Activated T-helper 2 cell treated with anti-CD3 and anti-CD28 coated beads, Interferon-gamma antibody, Interleukin-2, Interleukin-4, amounts not matched to agents 10 μg/mL and 5 μg/mL and 100 μg/mL, durations not matched to agents 14 hours and 24 hours and 36 hours (primary cell): ENCODE measurements around the gene HOXD4. TPM values are rescaled to one million over a fixed set of nuclear protein-coding genes. Genes with fewer than 3 reads are reported as not detected.

ENCODE experiments used
- DNase-seq: peaks from one replicate; pipeline ENCODE4 v3.0.0; 2021; ENCODE audit warnings: low spot score
- H3K27ac Mint-ChIP-seq: one replicate; pipeline ENCODE4 v1.8.0; 2021; ENCODE audit warnings: mixed read lengths
- H3K27me3 Mint-ChIP-seq: one replicate; pipeline ENCODE4 v1.8.0; 2021; ENCODE audit warnings: low read depth, mixed read lengths
- H3K36me3 Mint-ChIP-seq: one replicate; pipeline ENCODE4 v1.8.0; 2021; ENCODE audit warnings: low read depth, mixed read lengths
- H3K4me1 Mint-ChIP-seq: one replicate; pipeline ENCODE4 v1.8.0; 2021; ENCODE audit warnings: low read depth, mixed read lengths
- H3K4me3 Mint-ChIP-seq: one replicate; pipeline ENCODE4 v1.8.0; 2021; ENCODE audit warnings: low read depth, mild to moderate bottlenecking, moderate library complexity, mixed read lengths
- H3K9me3 Mint-ChIP-seq: one replicate; pipeline ENCODE4 v1.8.0; 2021; ENCODE audit warnings: mixed read lengths
- intact Hi-C: fragments of 100-400 bp; cut with micrococcal nuclease; formaldehyde crosslinking; loops from one replicate; pipeline ENCODE4 v1.15.1; 2023
- total RNA-seq: library from RNA; stranded (reverse); gene quantifications from 2 replicates; pipeline ENCODE4 v1.2.3, GENCODE V29; 2022

Gene HOXD4
- total RNA-seq, 1 donor from 2014 or later, result not detected

- H3K36me3 Mint-ChIP-seq, result no peaks in the 10 kb centered on the region
- H3K27me3 Mint-ChIP-seq, result peaks cover 70% of the 10 kb centered on the region
- intact Hi-C loops, result loop anchor here (2.0 to 10.0 kb wide), 5 partner anchors 512 to 1792 kb away; partner anchors contain the start of gene SP9
- peak overlapping the region; percentile 26 for H3K27ac Mint-ChIP-seq
- H3K9me3 Mint-ChIP-seq, result no peaks in the 10 kb centered on the region
- no peak for DNase-seq
- no peak overlapping the region for H3K4me3 Mint-ChIP-seq
- peaks cover 8% of the 10 kb centered on the region for H3K4me1 Mint-ChIP-seq
Measured at GRCh38 chr2:176126929-176127773, 24.2 kb upstream of the HOXD4 start.

- H3K4me3 Mint-ChIP-seq, result no peak overlapping the region
- H3K27ac Mint-ChIP-seq, result no peak overlapping the region
- intact Hi-C loops, result loop anchor here (2.0 to 10.0 kb wide), 6 partner anchors 17 to 1793 kb away; partner anchors contain the start of gene SP9
Measured at GRCh38 chr2:176127774-176128072, 23.6 kb upstream of the HOXD4 start.

DNA sequence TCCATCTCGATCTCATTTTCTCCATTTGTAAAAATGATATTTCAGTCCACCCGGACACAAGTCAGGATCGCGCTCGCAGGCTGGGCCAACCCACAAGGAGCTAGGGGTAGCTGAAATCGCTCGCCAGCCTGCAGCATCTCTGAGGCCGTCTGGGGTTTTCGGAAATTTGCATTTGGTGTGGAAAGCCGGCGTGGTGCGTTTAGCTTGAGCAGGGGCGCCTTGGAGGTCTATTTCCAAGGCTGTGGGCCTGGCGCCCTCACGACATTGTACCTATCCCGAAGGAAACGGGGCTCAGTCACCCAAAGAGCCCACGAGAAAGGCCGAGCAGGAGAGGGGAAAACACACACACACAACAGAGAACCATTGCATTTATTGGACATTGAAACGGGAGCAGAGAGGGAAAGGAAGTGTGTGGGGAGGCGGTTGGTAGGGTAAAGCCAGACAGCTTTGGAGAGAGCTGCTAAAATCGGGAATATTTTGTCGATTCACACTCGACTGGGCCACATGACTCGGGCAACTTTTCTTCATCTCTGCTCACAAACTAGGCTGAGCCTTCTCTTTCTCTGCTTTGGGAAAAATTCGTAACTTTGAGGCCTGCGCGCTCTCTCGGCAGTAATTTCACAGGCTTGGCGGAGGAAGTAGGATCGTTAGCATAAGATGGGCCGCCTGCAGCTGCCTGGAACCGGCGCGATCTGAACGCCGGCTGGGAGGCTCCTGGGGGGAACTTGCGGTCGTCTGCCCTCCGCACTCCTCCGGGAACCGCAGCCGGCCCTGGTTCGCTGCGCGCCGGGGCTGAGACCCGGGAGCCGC lies 23.0 kb upstream of the HOXD4 start:
- no peaks in the 10 kb centered on the region for H3K9me3 Mint-ChIP-seq
- H3K27ac Mint-ChIP-seq, result peak overlapping the region; percentile 63
- peaks cover 12% of the 10 kb centered on the region for H3K4me1 Mint-ChIP-seq
- intact Hi-C loops, result loop anchor here (2.0 to 10.0 kb wide), 4 partner anchors 18 to 1794 kb away; partner anchors contain the start of gene SP9
- no peaks in the 10 kb centered on the region for H3K36me3 Mint-ChIP-seq
- H3K27me3 Mint-ChIP-seq, result peaks cover 79% of the 10 kb centered on the region
- DNase-seq, result no peak
- no peak overlapping the region for H3K4me3 Mint-ChIP-seq

More at GRCh38 chr2:176127774-176128072, 23.6 kb upstream of the HOXD4 start:
- Mint-ChIP-seq H3K9me3 (no peaks in the 10 kb centered on the region), H3K4me1 (peaks cover 12% of the 10 kb centered on the region), H3K27me3 (peaks cover 72% of the 10 kb centered on the region), H3K36me3 (no peaks in the 10 kb centered on the region)
- no peak for DNase-seq

DNA sequence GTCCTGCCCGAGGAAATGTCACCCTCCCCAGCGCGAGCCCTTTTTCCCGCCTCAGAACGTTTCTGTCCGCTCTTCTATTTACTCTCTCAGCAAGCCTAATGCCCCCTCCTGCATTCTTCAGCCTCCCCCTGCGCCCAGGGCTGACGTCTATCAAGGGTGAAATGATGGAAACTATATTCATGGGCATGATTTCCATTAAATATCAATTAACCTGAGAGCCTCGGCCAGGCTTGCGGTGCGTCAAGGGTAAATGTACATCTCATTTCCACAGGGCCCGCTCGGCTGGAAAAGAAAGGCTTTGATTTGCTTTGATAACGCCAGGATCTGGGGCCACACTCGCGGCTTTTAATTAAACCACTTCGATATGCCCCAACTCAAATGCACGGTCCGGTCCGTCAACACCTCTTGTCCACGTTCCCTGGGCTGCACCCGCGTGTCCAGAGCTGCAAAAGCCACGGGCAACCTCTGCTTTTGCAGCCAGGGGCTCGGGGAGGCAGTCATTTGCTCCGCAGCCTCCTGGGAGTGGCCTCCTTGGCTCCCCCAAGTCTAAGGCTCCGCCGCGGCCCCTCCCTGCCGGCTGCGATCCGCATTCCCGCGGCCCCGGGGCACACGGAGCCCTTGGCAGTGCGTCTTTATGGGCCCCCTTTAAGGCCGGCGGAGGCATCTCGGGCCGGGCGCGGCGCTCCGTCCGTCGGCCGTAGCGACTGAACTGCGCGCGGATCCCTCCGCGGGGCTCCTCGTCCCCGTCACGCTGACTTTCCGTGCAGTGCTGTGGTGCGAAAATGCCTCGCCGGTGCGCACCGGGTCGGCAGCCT lies 22.2 kb upstream of the HOXD4 start, which contains the start of gene HOXD8:
HOXD8 (plus strand) TSS at position 724 of the 815 bp plus-strand sequence. CDS start 662 bp downstream, outside the sequence.
- intact Hi-C loops, result loop anchor here (2.0 to 10.0 kb wide), 4 partner anchors 18 to 1794 kb away; partner anchors contain the start of gene SP9
- Mint-ChIP-seq H3K9me3 (no peaks in the 10 kb centered on the region), H3K4me1 (peaks cover 12% of the 10 kb centered on the region), H3K36me3 (no peaks in the 10 kb centered on the region), H3K4me3 (no peak within 1 kb of the TSS), H3K27me3 (peaks cover 79% of the 10 kb centered on the region), H3K27ac (peak within 1 kb of the TSS; percentile 63)
- DNase-seq, result no peak

- Mint-ChIP-seq H3K27me3 (peaks cover 79% of the 10 kb centered on the region), H3K4me1 (peaks cover 12% of the 10 kb centered on the region), H3K4me3 (no peak overlapping the region), H3K27ac (no peak overlapping the region), H3K36me3 (no peaks in the 10 kb centered on the region), H3K9me3 (no peaks in the 10 kb centered on the region)
- DNase-seq, result no peak
- intact Hi-C loops, result loop anchor here (1.0 to 10.0 kb wide), 7 partner anchors 10 to 1795 kb away; partner anchors contain the start of genes HOXD12 and SP9
Measured at GRCh38 chr2:176129813-176130146, 21.6 kb upstream of the HOXD4 start.

GRCh38 chr2:176130147-176130956 lies 21.0 kb upstream of the HOXD4 start:
- DNase-seq, result no peak
- no peaks in the 10 kb centered on the region for H3K9me3 Mint-ChIP-seq
- peaks cover 12% of the 10 kb centered on the region for H3K4me1 Mint-ChIP-seq
- H3K27me3 Mint-ChIP-seq, result peaks cover 81% of the 10 kb centered on the region
- intact Hi-C loops, result loop anchor here (1.0 to 5.0 kb wide), 3 partner anchors 9 to 54 kb away; partner anchors contain the start of gene HOXD12
- no peak overlapping the region for H3K27ac Mint-ChIP-seq
- H3K36me3 Mint-ChIP-seq, result no peaks in the 10 kb centered on the region
- H3K4me3 Mint-ChIP-seq, result no peak overlapping the region

- DNase-seq, result no peak
- intact Hi-C loops, result loop anchor here (1.0 to 5.0 kb wide), 3 partner anchors 8 to 54 kb away; partner anchors contain the start of gene HOXD12
- Mint-ChIP-seq H3K27ac (no peak overlapping the region), H3K9me3 (no peaks in the 10 kb centered on the region), H3K4me1 (peaks cover 18% of the 10 kb centered on the region), H3K36me3 (no peaks in the 10 kb centered on the region), H3K4me3 (no peak overlapping the region), H3K27me3 (peaks cover 81% of the 10 kb centered on the region)
Measured at GRCh38 chr2:176130957-176131847, 20.1 kb upstream of the HOXD4 start.

DNA sequence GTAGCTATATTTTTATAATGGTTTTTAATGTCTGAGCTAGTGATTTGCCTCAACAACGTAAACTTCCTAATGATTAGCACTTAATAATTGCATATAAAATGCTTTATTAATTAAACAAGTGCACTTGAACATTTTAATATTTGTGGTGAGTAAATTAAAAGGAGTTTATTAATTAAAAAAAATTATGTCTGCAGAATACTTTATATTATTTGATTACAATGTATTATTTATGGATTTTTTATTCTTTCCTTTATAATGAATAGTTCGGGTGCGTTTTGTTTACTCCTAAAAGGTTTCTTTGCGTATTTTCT lies 19.5 kb upstream of the HOXD4 start:
- Mint-ChIP-seq H3K4me3 (no peak overlapping the region), H3K9me3 (no peaks in the 10 kb centered on the region), H3K27me3 (peaks cover 78% of the 10 kb centered on the region), H3K4me1 (peaks cover 18% of the 10 kb centered on the region), H3K36me3 (no peaks in the 10 kb centered on the region), H3K27ac (no peak overlapping the region)
- no peak for DNase-seq
- intact Hi-C loops, result loop anchor here (2.0 to 5.0 kb wide), 2 partner anchors 35 to 55 kb away; partner anchors contain the start of gene HOXD12

GRCh38 chr2:176132205-176133171 lies 18.9 kb upstream of the HOXD4 start:
- H3K36me3 Mint-ChIP-seq, result no peaks in the 10 kb centered on the region
- no peak for DNase-seq
- peak overlapping the region; percentile 56 for H3K4me3 Mint-ChIP-seq
- intact Hi-C loops, result loop anchor here (5.0 kb wide), 1 partner anchor 35 kb away; the partner anchor contains the start of gene HOXD12
- peak overlapping the region; percentile 49 for H3K27ac Mint-ChIP-seq
- no peaks in the 10 kb centered on the region for H3K9me3 Mint-ChIP-seq
- H3K4me1 Mint-ChIP-seq, result peaks cover 18% of the 10 kb centered on the region
- H3K27me3 Mint-ChIP-seq, result peaks cover 79% of the 10 kb centered on the region

GRCh38 chr2:176133389-176133788 lies 18.0 kb upstream of the HOXD4 start:
- no peak overlapping the region for H3K27ac Mint-ChIP-seq
- peaks cover 79% of the 10 kb centered on the region for H3K27me3 Mint-ChIP-seq
- H3K4me3 Mint-ChIP-seq, result no peak overlapping the region
- no peaks in the 10 kb centered on the region for H3K36me3 Mint-ChIP-seq
- H3K9me3 Mint-ChIP-seq, result no peaks in the 10 kb centered on the region
- intact Hi-C loops, result loop anchor here (5.0 kb wide), 1 partner anchor 36 kb away; the partner anchor contains the start of gene HOXD12
- no peak for DNase-seq
- peaks cover 18% of the 10 kb centered on the region for H3K4me1 Mint-ChIP-seq
